Ovary (tissue), 3 donors: ENCODE data around the gene APBA2.

Experiments
- CTCF ChIP-seq, 3 donors: fragments of 450-650 bp in 2 of 3; fragments of 200-600 bp in 1 of 3; IDR thresholded peaks; one replicate each; pipeline versions ENCODE4 v1.5.1 to v1.8.0; 2016 to 2022; ENCODE audit warnings: antibody characterized with exemption in 3 of 3, mild to moderate bottlenecking in 1 of 3
- POLR2A ChIP-seq: fragments of 450-650 bp; IDR thresholded peaks from one replicate; pipeline ENCODE4 v1.6.1; 2017; ENCODE audit warnings: antibody characterized with exemption, mild to moderate bottlenecking, moderate library complexity
- donor health status: DM: no; HTN: no; CAD: no.

GRCh38 chr15:29012097-29012496, 126.3 kb downstream of the APBA2 start:
- TF ChIP-seq POLR2A: no peak
- TF ChIP-seq CTCF (IDR thresholded peaks at IDR 0.05): no peak
